Testis (tissue), 3 donors: ENCODE results near the gene LRRC4C. TPM values are rescaled to one million over a fixed set of nuclear protein-coding genes. Genes with fewer than 3 reads are reported as not detected.

Experiments
- DNase-seq: peaks from one replicate; pipeline ENCODE4 v3.0.0-alpha.2; 2019
- H3K27ac ChIP-seq, 2 donors: fragments of 200-600 bp; sonication (generic); one replicate each; pipeline ENCODE4 v1.5.1; 2019
- H3K27me3 ChIP-seq: fragments of 200-600 bp; sonication (generic); one replicate; pipeline ENCODE4 v1.5.1; 2019
- H3K36me3 ChIP-seq: fragments of 200-600 bp; sonication (generic); one replicate; pipeline ENCODE4 v1.5.1; 2017; ENCODE audit warnings: low read depth; ENCODE audit errors: missing control alignments
- H3K4me1 ChIP-seq: fragments of 200-600 bp; sonication (generic); one replicate; pipeline ENCODE4 v1.5.1; 2019
- H3K4me3 ChIP-seq, 2 donors: fragments of 200-600 bp; sonication (generic); one replicate each; pipeline ENCODE4 v1.5.1; 2017 to 2019
- H3K9me3 ChIP-seq: fragments of 200-600 bp; sonication (generic); one replicate; pipeline ENCODE4 v1.5.1; 2017
- POLR2A ChIP-seq: fragments of 450-650 bp; IDR thresholded peaks from one replicate; pipeline ENCODE4 v1.6.1; 2017; ENCODE audit warnings: antibody characterized with exemption, mild to moderate bottlenecking, moderate library complexity
- WGBS, 2 donors: methylation state at CpG; one replicate each; pipeline ENCODE4 v1.1.5; 2018; 5-methylcytosine and 5-hydroxymethylcytosine counted together
- intact Hi-C: fragments of 100-400 bp; cut with DNase I; formaldehyde crosslinking; loops from one replicate; pipeline ENCODE4 v1.15.1; 2023; ENCODE audit warnings: low total_unique reads
- polyA plus RNA-seq: library from polyadenylated mRNA; stranded (reverse); fragments of 350-450 nt; fragmentation: Illumina TruSeq; extraction: RNeasy Lipid Tissue Mini Kit (QIAGEN cat#74804); gene quantifications from one replicate; pipeline ENCODE4 v1.2.3, GENCODE V29; 2014; ENCODE audit warnings: low read depth, low replicate concordance; ENCODE audit not compliant: insufficient read depth
- total RNA-seq, 2 donors: library from RNA; depleted of rRNA; stranded (reverse); fragments of >200 nt; gene quantifications; one replicate each; pipeline ENCODE4 v1.2.3, GENCODE V29; 2016
- TF ChIP-seq, protein P1 (sequence below), 3 experiments: fragments of 450-650 bp in 2 of 3; fragments of 200-600 bp in 1 of 3; sonication (generic) in 1 of 3; IDR thresholded peaks; one replicate each; pipeline ENCODE4 v1.5.1; 2016 to 2019; ENCODE audit warnings: antibody characterized with exemption in 3 of 3, mild to moderate bottlenecking in 2 of 3, moderate library complexity in 1 of 3

LRRC4C gene
- total and polyA plus RNA-seq, 3 donors from 2014 or later: 0.16 to 0.56 (median 0.45) TPM

- Histone ChIP-seq H3K4me3 (no peak overlapping the region), H3K4me1 (no peaks in the 10 kb centered on the region), H3K27me3 (no peaks in the 10 kb centered on the region), H3K9me3 (no peaks in the 10 kb centered on the region), H3K27ac (no peak overlapping the region), H3K36me3 (no peaks in the 10 kb centered on the region)
- no peak for DNase-seq
- TF ChIP-seq, protein P1, sequence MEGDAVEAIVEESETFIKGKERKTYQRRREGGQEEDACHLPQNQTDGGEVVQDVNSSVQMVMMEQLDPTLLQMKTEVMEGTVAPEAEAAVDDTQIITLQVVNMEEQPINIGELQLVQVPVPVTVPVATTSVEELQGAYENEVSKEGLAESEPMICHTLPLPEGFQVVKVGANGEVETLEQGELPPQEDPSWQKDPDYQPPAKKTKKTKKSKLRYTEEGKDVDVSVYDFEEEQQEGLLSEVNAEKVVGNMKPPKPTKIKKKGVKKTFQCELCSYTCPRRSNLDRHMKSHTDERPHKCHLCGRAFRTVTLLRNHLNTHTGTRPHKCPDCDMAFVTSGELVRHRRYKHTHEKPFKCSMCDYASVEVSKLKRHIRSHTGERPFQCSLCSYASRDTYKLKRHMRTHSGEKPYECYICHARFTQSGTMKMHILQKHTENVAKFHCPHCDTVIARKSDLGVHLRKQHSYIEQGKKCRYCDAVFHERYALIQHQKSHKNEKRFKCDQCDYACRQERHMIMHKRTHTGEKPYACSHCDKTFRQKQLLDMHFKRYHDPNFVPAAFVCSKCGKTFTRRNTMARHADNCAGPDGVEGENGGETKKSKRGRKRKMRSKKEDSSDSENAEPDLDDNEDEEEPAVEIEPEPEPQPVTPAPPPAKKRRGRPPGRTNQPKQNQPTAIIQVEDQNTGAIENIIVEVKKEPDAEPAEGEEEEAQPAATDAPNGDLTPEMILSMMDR (IDR thresholded peaks at IDR 0.05): no peak
- no peak for TF ChIP-seq POLR2A
- intact Hi-C loops: no loop called here
- WGBS, 2 donors: 43 to 67% methylated on average over 1 of the region's 1 CpG
Observed at GRCh38 chr11:40134820-40135570, 1324.5 kb downstream of the LRRC4C start.

DNA sequence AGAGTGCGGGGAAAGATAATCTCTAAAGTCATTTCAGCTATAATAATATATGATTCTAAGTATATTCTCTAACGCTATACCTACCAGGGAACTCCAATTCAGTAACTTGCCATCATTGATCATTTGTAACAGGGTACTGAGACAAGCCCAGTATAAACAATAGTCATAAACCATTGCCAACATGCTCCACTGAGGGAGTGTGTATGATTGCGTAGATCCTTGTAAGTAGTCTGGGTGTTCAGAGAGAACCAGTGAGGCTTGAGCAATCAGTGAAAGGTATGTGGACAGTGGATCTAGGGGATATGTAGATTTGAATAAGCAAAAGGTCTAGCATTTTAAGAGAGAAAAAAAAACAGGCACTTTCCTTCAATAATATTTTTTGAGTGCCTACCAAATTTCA is 1326.0 kb downstream of the LRRC4C start:
- Histone ChIP-seq H3K27ac (no peak overlapping the region), H3K4me1 (no peaks in the 10 kb centered on the region), H3K4me3 (no peak overlapping the region), H3K9me3 (no peaks in the 10 kb centered on the region), H3K27me3 (no peaks in the 10 kb centered on the region), H3K36me3 (no peaks in the 10 kb centered on the region)
- no peak for DNase-seq
- WGBS, 2 donors: 94% methylated on average over 3 of the region's 3 CpGs
- intact Hi-C loops: no loop called here
- TF ChIP-seq POLR2A: no peak
- TF ChIP-seq, protein P1 (IDR thresholded peaks at IDR 0.05): no peak

- no peaks in the 10 kb centered on the region for H3K36me3 ChIP-seq
- H3K4me3 ChIP-seq: no peak overlapping the region
- H3K27ac ChIP-seq: no peak overlapping the region
- no peak for DNase-seq
- TF ChIP-seq, protein P1 (IDR thresholded peaks at IDR 0.05): no peak
- no peak for TF ChIP-seq POLR2A
- no peaks in the 10 kb centered on the region for H3K9me3 ChIP-seq
- H3K27me3 ChIP-seq: no peaks in the 10 kb centered on the region
- WGBS, 2 donors: 77 to 78% methylated on average over 3 of the region's 3 CpGs
- no peaks in the 10 kb centered on the region for H3K4me1 ChIP-seq
- intact Hi-C loops: no loop called here
Observed at GRCh38 chr11:40132912-40133311, 1326.5 kb downstream of the LRRC4C start.

DNA sequence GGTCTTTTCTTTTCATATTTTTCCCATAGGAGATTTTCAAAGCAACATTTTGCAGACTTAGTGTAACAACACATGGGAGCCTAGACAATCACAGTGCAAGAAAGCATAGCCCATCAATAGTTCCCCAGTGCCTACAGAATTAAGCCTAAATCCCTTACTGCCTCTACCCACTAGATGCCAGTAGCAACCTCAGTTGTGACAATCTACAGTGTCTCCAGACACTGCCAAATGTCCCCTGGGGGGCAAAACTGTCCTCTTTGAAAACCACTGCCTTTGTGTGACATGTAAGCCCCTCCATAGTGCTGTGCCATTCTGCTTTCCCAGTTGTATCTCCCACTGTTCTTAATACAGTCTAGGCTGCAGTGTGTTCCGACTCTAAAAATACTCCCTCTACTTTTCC is 1329.0 kb downstream of the LRRC4C start:
- no peak overlapping the region for H3K27ac ChIP-seq
- H3K36me3 ChIP-seq: no peaks in the 10 kb centered on the region
- TF ChIP-seq, protein P1 (IDR thresholded peaks at IDR 0.05): peak in 1 of 3 experiments; percentile 19
- TF ChIP-seq POLR2A: no peak
- no peak overlapping the region for H3K4me3 ChIP-seq
- H3K27me3 ChIP-seq: no peaks in the 10 kb centered on the region
- H3K9me3 ChIP-seq: no peaks in the 10 kb centered on the region
- peak; percentile 17 for DNase-seq
- H3K4me1 ChIP-seq: no peaks in the 10 kb centered on the region
- intact Hi-C loops: no loop called here
- 92 to 93% methylated on average over 1 of the region's 1 CpG for WGBS, 2 donors

DNA sequence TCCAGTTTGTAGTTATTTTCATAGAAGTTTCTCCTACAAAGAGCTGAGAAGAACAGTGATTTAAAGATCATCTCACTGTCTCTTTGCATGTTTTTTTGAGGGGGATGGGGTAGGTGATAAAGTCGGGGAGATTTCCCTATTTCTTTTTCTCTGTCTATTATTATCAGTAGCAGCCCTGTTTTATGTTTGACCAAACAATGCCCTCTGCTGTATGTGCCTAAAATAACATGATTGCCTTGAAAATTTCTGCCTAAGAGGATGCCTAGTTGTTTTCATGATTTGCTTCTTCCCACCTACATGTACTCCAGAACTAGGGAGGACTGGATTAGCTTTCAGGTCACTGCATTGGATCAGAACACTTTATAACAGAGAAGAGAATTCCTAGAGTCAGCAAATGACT is 1330.2 kb downstream of the LRRC4C start:
- no peaks in the 10 kb centered on the region for H3K9me3 ChIP-seq
- H3K4me1 ChIP-seq: no peaks in the 10 kb centered on the region
- DNase-seq: no peak
- no peaks in the 10 kb centered on the region for H3K27me3 ChIP-seq
- no peak overlapping the region for H3K27ac ChIP-seq
- WGBS, 2 donors: 22 to 27% methylated on average over 1 of the region's 1 CpG
- no peaks in the 10 kb centered on the region for H3K36me3 ChIP-seq
- intact Hi-C loops: no loop called here
- H3K4me3 ChIP-seq: no peak overlapping the region
- no peak for TF ChIP-seq POLR2A
- TF ChIP-seq, protein P1 (IDR thresholded peaks at IDR 0.05): peak in 2 of 3 experiments; percentile 16 to 22
